Measurements from ENCODE around the gene BRINP1. TPM values are rescaled to one million over a fixed set of nuclear protein-coding genes. Genes with fewer than 3 reads are reported as not detected.

BRINP1 gene
- total RNA-seq, 4 donors from 2014 or later: 0.27 TPM; not detected in 3

GRCh38 chr9:119343059-119343990 lies 25.9 kb downstream of the BRINP1 start:
- H3K36me3 ChIP-seq: no peaks in the 10 kb centered on the region
- no peak for DNase-seq
- intact Hi-C loops (cut with DNase I; ENCODE audit: low total_unique reads) (no loop called here), in situ Hi-C loops (cut with MboI; ENCODE audit: low pct_ligation_motif_present in 1 of 4, low pct_unique_long_range_greater_than_20kb in 1 of 4, low sequenced_read_pairs in 3 of 4) (no loop called here)
- no peak overlapping the region for H3K27ac ChIP-seq
- H3K4me3 ChIP-seq: no peak overlapping the region
- TF ChIP-seq POLR2AphosphoS5 (IDR thresholded peaks at IDR 0.05): no peak
- WGBS, 2 donors (ENCODE audit: low coverage in 1 of 2): 60 to 63% methylated on average over 12 to 13 of the region's 13 CpGs
- H3K9me3 ChIP-seq: no peaks in the 10 kb centered on the region
- H3K27me3 ChIP-seq: no peaks in the 10 kb centered on the region
- no peaks in the 10 kb centered on the region for H3K4me1 ChIP-seq

GRCh38 chr9:119339056-119339455 lies 30.2 kb downstream of the BRINP1 start:
- TF ChIP-seq POLR2AphosphoS5 (IDR thresholded peaks at IDR 0.05) (no peak), POLR2A (IDR thresholded peaks at IDR 0.05) (no peak), EP300 (IDR thresholded peaks at IDR 0.05; ENCODE audit: low read depth) (no peak), CTCF (IDR thresholded peaks at IDR 0.05) (no peak)
- H3K9me3 ChIP-seq: no peaks in the 10 kb centered on the region
- 60 to 71% methylated on average over 3 of the region's 3 CpGs for WGBS, 2 donors (ENCODE audit: low coverage in 1 of 2)
- H3K4me3 ChIP-seq: no peak overlapping the region
- H3K27me3 ChIP-seq: no peaks in the 10 kb centered on the region
- no peak for DNase-seq
- no peak overlapping the region for H3K27ac ChIP-seq
- in situ Hi-C loops (cut with MboI; ENCODE audit: low pct_ligation_motif_present in 1 of 4, low pct_unique_long_range_greater_than_20kb in 1 of 4, low sequenced_read_pairs in 3 of 4) (no loop called here), intact Hi-C loops (cut with DNase I; ENCODE audit: low total_unique reads) (no loop called here)
- no peaks in the 10 kb centered on the region for H3K4me1 ChIP-seq
- H3K36me3 ChIP-seq: no peaks in the 10 kb centered on the region

- no peaks in the 10 kb centered on the region for H3K4me1 ChIP-seq
- intact Hi-C loops (cut with DNase I; ENCODE audit: low total_unique reads) (no loop called here), in situ Hi-C loops (cut with MboI; ENCODE audit: low pct_ligation_motif_present in 1 of 4, low pct_unique_long_range_greater_than_20kb in 1 of 4, low sequenced_read_pairs in 3 of 4) (no loop called here)
- no peak for DNase-seq
- H3K27me3 ChIP-seq: no peaks in the 10 kb centered on the region
- H3K4me3 ChIP-seq: no peak overlapping the region
- no peaks in the 10 kb centered on the region for H3K9me3 ChIP-seq
- no peaks in the 10 kb centered on the region for H3K36me3 ChIP-seq
- H3K27ac ChIP-seq: no peak overlapping the region
- TF ChIP-seq CTCF (IDR thresholded peaks at IDR 0.05): no peak
- TF ChIP-seq EP300 (IDR thresholded peaks at IDR 0.05; ENCODE audit: low read depth): no peak
- TF ChIP-seq POLR2A (IDR thresholded peaks at IDR 0.05): no peak
- no peak for TF ChIP-seq POLR2AphosphoS5 (IDR thresholded peaks at IDR 0.05)
Measured at GRCh38 chr9:119337573-119337972, 31.7 kb downstream of the BRINP1 start.

GRCh38 chr9:119334745-119335144 lies 34.5 kb downstream of the BRINP1 start:
- DNase-seq: no peak
- intact Hi-C loops (cut with DNase I; ENCODE audit: low total_unique reads): no loop called here
- no peaks in the 10 kb centered on the region for H3K9me3 ChIP-seq

More at GRCh38 chr9:119334745-119335144, 34.5 kb downstream of the BRINP1 start:
- H3K4me1 ChIP-seq: no peaks in the 10 kb centered on the region
- no peak for TF ChIP-seq POLR2A (IDR thresholded peaks at IDR 0.05)
- no peak for TF ChIP-seq POLR2AphosphoS5 (IDR thresholded peaks at IDR 0.05)
- TF ChIP-seq EP300 (IDR thresholded peaks at IDR 0.05; ENCODE audit: low read depth): no peak
- TF ChIP-seq CTCF (IDR thresholded peaks at IDR 0.05): no peak
- no peaks in the 10 kb centered on the region for H3K27me3 ChIP-seq
- H3K36me3 ChIP-seq: no peaks in the 10 kb centered on the region
- no peak overlapping the region for H3K27ac ChIP-seq
- 41 to 57% methylated on average over 3 to 5 of the region's 5 CpGs for WGBS, 2 donors (ENCODE audit: low coverage in 1 of 2)
- in situ Hi-C loops (cut with MboI; ENCODE audit: low pct_ligation_motif_present in 1 of 4, low pct_unique_long_range_greater_than_20kb in 1 of 4, low sequenced_read_pairs in 3 of 4): no loop called here
- no peak overlapping the region for H3K4me3 ChIP-seq
